ENCODE data around the gene HNRNPF.

HNRNPF gene

GRCh38 chr10:43347997-43348396, 61.0 kb downstream of the HNRNPF start:
- DNase-seq (ENCODE audit: insufficient read length, low spot score) (no peak), FAIRE-seq (no peak)
- TF ChIP-seq CTCF (IDR thresholded peaks at IDR 0.05; ENCODE audit: insufficient read depth, missing control alignments) = no peak

GRCh38 chr10:43344051-43344450, 64.9 kb downstream of the HNRNPF start:
- no peak for FAIRE-seq
- no peak for DNase-seq (ENCODE audit: insufficient read length, low spot score)
- no peak for TF ChIP-seq CTCF (IDR thresholded peaks at IDR 0.05; ENCODE audit: insufficient read depth, missing control alignments)

GRCh38 chr10:43343126-43343525, 65.9 kb downstream of the HNRNPF start:
- TF ChIP-seq CTCF (IDR thresholded peaks at IDR 0.05; ENCODE audit: insufficient read depth, missing control alignments) = no peak
- FAIRE-seq (no peak), DNase-seq (ENCODE audit: insufficient read length, low spot score) (no peak)

- DNase-seq (ENCODE audit: insufficient read length, low spot score) (no peak), FAIRE-seq (no peak)
Observed at GRCh38 chr10:43342279-43343125, 66.5 kb downstream of the HNRNPF start.

GRCh38 chr10:43341450-43341849, 67.5 kb downstream of the HNRNPF start:
- no peak for TF ChIP-seq CTCF (IDR thresholded peaks at IDR 0.05; ENCODE audit: insufficient read depth, missing control alignments)
- DNase-seq (ENCODE audit: insufficient read length, low spot score) = no peak
- FAIRE-seq = no peak

More at GRCh38 chr10:43342279-43343125, 66.5 kb downstream of the HNRNPF start:
- TF ChIP-seq CTCF (IDR thresholded peaks at IDR 0.05; ENCODE audit: insufficient read depth, missing control alignments) = no peak

- FAIRE-seq (no peak), DNase-seq (ENCODE audit: insufficient read length, low spot score) (no peak)
- TF ChIP-seq CTCF (IDR thresholded peaks at IDR 0.05; ENCODE audit: insufficient read depth, missing control alignments) = no peak
Observed at GRCh38 chr10:43340619-43341018, 68.4 kb downstream of the HNRNPF start.

GRCh38 chr10:43340101-43340500, 68.9 kb downstream of the HNRNPF start:
- no peak for TF ChIP-seq CTCF (IDR thresholded peaks at IDR 0.05; ENCODE audit: insufficient read depth, missing control alignments)
- no peak for DNase-seq (ENCODE audit: insufficient read length, low spot score)
- FAIRE-seq = no peak

Data from D721Med (cell line).